ENCODE measurements around the gene CFAP20DC. TPM values are rescaled to one million over a fixed set of nuclear protein-coding genes. Genes with fewer than 3 reads are reported as not detected.
A peak's percentile ranks its signal among the peaks of the same experiment; 100 is the strongest.

The CFAP20DC gene
- total and polyA plus RNA-seq, 2 of the 4 experiments (the other 2 are of a cell fraction): 1.2 to 1.6 TPM

DNA sequence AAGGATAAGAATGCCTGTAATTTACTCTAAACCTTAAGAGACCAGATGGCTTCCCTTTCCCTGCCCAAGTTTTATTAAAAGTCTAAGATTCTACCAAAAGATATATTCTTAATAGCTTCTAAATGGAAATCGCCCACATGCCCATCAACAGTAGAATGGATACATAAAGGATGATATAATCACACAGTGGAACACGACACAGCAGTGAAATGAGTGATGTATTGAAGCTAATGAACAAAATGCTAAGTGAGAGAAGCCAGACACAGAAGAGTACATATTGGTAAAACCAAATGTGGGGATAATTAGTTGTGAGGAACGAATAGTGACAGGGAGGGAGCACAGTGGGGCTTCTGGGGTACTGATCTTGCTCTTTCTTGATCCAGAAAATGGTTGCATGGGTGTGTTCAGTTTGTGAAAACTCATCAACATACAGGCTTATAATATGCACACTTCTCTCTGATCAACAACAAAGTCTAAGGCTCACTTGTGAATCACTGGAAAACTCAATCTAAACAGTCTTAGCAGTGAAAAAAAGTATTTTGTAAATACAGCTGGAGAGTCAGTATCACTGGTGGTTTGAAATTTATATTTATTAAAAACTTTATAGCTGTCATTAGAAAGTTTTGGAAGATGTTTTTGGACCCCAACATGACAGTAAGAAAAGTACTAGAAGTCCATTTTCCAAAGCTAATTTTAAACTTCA, 212.5 kb downstream of the CFAP20DC start:
- no peak overlapping the region for H2BK5ac ChIP-seq (ENCODE audit: low read depth, low read length, poor library complexity, severe bottlenecking)
- no peaks in the 10 kb centered on the region for H3K27me3 ChIP-seq (ENCODE audit: control insufficient read depth, insufficient read depth, low read length)
- H4K91ac ChIP-seq (ENCODE audit: insufficient read depth, low read depth, low read length): no peak overlapping the region
- no peak overlapping the region for H3K14ac ChIP-seq (replicated peaks; ENCODE audit: low read depth, low read length)
- no peaks in the 10 kb centered on the region for H3K9me1 ChIP-seq (ENCODE audit: insufficient read depth, low read length)
- no peak overlapping the region for H2BK120ac ChIP-seq (ENCODE audit: low read depth, low read length)
- DNase-seq (peak; percentile 22), ATAC-seq (ENCODE audit: low read depth) (peak; percentile 88)
- H2BK20ac ChIP-seq (ENCODE audit: low read depth, low read length): no peak overlapping the region
- intact Hi-C loops (cut with micrococcal nuclease) (no loop called here), dilution Hi-C loops (cut with HindIII; ENCODE audit: low sequenced_read_pairs, unreplicated experiment) (no loop called here), in situ Hi-C loops (cut with MboI; ENCODE audit: low sequenced_read_pairs) (no loop called here)
- H3K9ac ChIP-seq (ENCODE audit: low read depth, low read length): no peak overlapping the region
- H3K4me3 ChIP-seq (ENCODE audit: insufficient read depth, low read depth, low read length): no peak overlapping the region
- no peak overlapping the region for H3K4ac ChIP-seq (ENCODE audit: low read depth, low read length)
- H3K4me1 ChIP-seq (ENCODE audit: control insufficient read depth, insufficient read depth, low read length): peaks cover 2% of the 10 kb centered on the region; the same call in 1 of the 2 replicates
- H3K9me3 ChIP-seq (ENCODE audit: control insufficient read depth, insufficient read depth, low read length): no peaks in the 10 kb centered on the region
- BruUV-seq (replicated peaks): no TSS peak
- H3K23ac ChIP-seq (ENCODE audit: low read depth, low read length): no peak overlapping the region
- H4K8ac ChIP-seq (ENCODE audit: low read depth in 2 of 2, low read length in 2 of 2): no peak overlapping the region
- H2AFZ ChIP-seq (replicated peaks; ENCODE audit: low read length, poor library complexity): no peak overlapping the region
- H4K5ac ChIP-seq (ENCODE audit: low read depth, low read length): no peak overlapping the region
- H3K36me3 ChIP-seq (ENCODE audit: control insufficient read depth, insufficient read depth, low read length): no peaks in the 10 kb centered on the region
- no peak overlapping the region for H3K56ac ChIP-seq (ENCODE audit: extremely low read depth, insufficient read depth, low read length)
- H2AK9ac ChIP-seq (replicated peaks; ENCODE audit: low read depth, low read length, poor library complexity): no peak overlapping the region
- H2BK15ac ChIP-seq (ENCODE audit: low read depth, low read length): no peak overlapping the region
- no peaks in the 10 kb centered on the region for H3K79me1 ChIP-seq (ENCODE audit: low read depth in 1 of 2, low read length in 2 of 2)
- WGBS, 2 experiments (ENCODE audit: extremely low coverage in 2 of 2, insufficient read length in 1 of 2): no CpG with 5 or more reads among the region's 3 CpGs
- no peak overlapping the region for H3K27ac ChIP-seq (ENCODE audit: insufficient read depth, low read length)
- H4K20me1 ChIP-seq (ENCODE audit: insufficient read depth, low read length): no peaks in the 10 kb centered on the region
- no peak overlapping the region for H2AK5ac ChIP-seq (ENCODE audit: low read depth, low read length)
- TF ChIP-seq RAD21 (IDR thresholded peaks at IDR 0.05; ENCODE audit: low read length) (no peak), RCOR1 (IDR thresholded peaks at IDR 0.05; ENCODE audit: insufficient replicate concordance, low read length) (no peak), CHD1 (IDR thresholded peaks at IDR 0.05; ENCODE audit: low read depth, low read length) (no peak), SMC3 (IDR thresholded peaks at IDR 0.05; ENCODE audit: low read depth, low read length) (no peak), FOS (IDR thresholded peaks at IDR 0.05; ENCODE audit: low read depth, low read length) (no peak), MXI1 (IDR thresholded peaks at IDR 0.05; ENCODE audit: borderline replicate concordance, low read depth, low read length) (no peak), POLR2A (IDR thresholded peaks at IDR 0.05; ENCODE audit: low read depth, low read length) (no peak), MAFK (IDR thresholded peaks at IDR 0.05; ENCODE audit: low read depth, low read length) (no peak), NFE2L2 (IDR thresholded peaks at IDR 0.05; ENCODE audit: low read depth, low read length) (no peak), RFX5 (IDR thresholded peaks at IDR 0.05; ENCODE audit: low read depth, low read length) (no peak), CEBPB (IDR thresholded peaks at IDR 0.05; ENCODE audit: low read depth, low read length) (no peak), BHLHE40 (IDR thresholded peaks at IDR 0.05; ENCODE audit: low read depth, low read length) (no peak), MAZ (IDR thresholded peaks at IDR 0.05; ENCODE audit: borderline replicate concordance, low read depth, low read length) (no peak)
- TF ChIP-seq, protein P1, sequence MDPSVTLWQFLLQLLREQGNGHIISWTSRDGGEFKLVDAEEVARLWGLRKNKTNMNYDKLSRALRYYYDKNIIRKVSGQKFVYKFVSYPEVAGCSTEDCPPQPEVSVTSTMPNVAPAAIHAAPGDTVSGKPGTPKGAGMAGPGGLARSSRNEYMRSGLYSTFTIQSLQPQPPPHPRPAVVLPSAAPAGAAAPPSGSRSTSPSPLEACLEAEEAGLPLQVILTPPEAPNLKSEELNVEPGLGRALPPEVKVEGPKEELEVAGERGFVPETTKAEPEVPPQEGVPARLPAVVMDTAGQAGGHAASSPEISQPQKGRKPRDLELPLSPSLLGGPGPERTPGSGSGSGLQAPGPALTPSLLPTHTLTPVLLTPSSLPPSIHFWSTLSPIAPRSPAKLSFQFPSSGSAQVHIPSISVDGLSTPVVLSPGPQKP (IDR thresholded peaks at IDR 0.05; ENCODE audit: borderline replicate concordance, low read depth, low read length): no peak
- TF ChIP-seq, protein P2, sequence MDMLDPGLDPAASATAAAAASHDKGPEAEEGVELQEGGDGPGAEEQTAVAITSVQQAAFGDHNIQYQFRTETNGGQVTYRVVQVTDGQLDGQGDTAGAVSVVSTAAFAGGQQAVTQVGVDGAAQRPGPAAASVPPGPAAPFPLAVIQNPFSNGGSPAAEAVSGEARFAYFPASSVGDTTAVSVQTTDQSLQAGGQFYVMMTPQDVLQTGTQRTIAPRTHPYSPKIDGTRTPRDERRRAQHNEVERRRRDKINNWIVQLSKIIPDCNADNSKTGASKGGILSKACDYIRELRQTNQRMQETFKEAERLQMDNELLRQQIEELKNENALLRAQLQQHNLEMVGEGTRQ (IDR thresholded peaks at IDR 0.05; ENCODE audit: low read depth, low read length): no peak
- TF ChIP-seq, protein P3, sequence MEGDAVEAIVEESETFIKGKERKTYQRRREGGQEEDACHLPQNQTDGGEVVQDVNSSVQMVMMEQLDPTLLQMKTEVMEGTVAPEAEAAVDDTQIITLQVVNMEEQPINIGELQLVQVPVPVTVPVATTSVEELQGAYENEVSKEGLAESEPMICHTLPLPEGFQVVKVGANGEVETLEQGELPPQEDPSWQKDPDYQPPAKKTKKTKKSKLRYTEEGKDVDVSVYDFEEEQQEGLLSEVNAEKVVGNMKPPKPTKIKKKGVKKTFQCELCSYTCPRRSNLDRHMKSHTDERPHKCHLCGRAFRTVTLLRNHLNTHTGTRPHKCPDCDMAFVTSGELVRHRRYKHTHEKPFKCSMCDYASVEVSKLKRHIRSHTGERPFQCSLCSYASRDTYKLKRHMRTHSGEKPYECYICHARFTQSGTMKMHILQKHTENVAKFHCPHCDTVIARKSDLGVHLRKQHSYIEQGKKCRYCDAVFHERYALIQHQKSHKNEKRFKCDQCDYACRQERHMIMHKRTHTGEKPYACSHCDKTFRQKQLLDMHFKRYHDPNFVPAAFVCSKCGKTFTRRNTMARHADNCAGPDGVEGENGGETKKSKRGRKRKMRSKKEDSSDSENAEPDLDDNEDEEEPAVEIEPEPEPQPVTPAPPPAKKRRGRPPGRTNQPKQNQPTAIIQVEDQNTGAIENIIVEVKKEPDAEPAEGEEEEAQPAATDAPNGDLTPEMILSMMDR (conservative IDR thresholded peaks at IDR 0.05; ENCODE audit: low read depth, low read length): no peak
- H3K4me2 ChIP-seq (ENCODE audit: low read depth, low read length): peak overlapping the region; percentile 76
- H3K18ac ChIP-seq (ENCODE audit: low read depth, low read length): no peak overlapping the region
- ChIA-PET CTCF (interaction anchor here (0.5 to 1.8 kb wide), 6 partner anchors 10 to 1158 kb away, joined by 3 to 7 read pairs (median 4); no protein-coding TSS in a partner anchor), POLR2A (ENCODE audit: unreplicated experiment) (no interaction called here)
